ENCODE results near the gene SHROOM3.

DNA sequence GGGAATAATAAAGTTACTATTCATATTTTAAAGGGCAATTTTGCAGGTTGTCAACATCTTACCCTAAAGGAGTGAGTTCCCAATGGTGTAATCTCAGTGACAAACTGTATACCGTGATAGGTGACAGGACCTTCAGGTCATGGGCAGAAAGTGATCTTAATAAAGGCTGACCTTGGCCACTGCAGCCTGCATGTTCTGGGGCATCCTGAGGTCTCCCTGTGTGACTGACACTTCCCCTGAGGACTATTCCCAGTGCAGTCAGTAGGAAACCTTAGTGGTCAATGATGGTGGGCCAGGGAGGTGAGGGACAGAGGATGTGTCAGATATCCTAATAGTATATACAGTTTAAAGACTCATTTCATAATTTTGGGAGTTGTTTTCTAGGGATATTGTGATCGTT is 137.2 kb downstream of the SHROOM3 start:
- TF ChIP-seq, protein P1, sequence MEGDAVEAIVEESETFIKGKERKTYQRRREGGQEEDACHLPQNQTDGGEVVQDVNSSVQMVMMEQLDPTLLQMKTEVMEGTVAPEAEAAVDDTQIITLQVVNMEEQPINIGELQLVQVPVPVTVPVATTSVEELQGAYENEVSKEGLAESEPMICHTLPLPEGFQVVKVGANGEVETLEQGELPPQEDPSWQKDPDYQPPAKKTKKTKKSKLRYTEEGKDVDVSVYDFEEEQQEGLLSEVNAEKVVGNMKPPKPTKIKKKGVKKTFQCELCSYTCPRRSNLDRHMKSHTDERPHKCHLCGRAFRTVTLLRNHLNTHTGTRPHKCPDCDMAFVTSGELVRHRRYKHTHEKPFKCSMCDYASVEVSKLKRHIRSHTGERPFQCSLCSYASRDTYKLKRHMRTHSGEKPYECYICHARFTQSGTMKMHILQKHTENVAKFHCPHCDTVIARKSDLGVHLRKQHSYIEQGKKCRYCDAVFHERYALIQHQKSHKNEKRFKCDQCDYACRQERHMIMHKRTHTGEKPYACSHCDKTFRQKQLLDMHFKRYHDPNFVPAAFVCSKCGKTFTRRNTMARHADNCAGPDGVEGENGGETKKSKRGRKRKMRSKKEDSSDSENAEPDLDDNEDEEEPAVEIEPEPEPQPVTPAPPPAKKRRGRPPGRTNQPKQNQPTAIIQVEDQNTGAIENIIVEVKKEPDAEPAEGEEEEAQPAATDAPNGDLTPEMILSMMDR (conservative IDR thresholded peaks at IDR 0.05; ENCODE audit: low read depth in 2 of 2), result no peak
- TF ChIP-seq ZNF331 (CRISPR knock-in tag; IDR thresholded peaks at IDR 0.05; ENCODE audit: low read depth) (no peak), POLR2AphosphoS5 (IDR thresholded peaks at IDR 0.05; ENCODE audit: low read depth) (no peak), EZH2phosphoT487 (IDR thresholded peaks at IDR 0.05; ENCODE audit: unreplicated experiment) (no peak), EZH2 (IDR thresholded peaks at IDR 0.05; ENCODE audit: low read depth, unreplicated experiment) (no peak)

Measured in GM23338 (cell line).